ENCODE measurements around the gene HTT. TPM values are rescaled to one million over a fixed set of nuclear protein-coding genes. Genes with fewer than 3 reads are reported as not detected.

Gene HTT
- total RNA-seq, 1 donor from 2014 or later = 49.8 TPM

DNA sequence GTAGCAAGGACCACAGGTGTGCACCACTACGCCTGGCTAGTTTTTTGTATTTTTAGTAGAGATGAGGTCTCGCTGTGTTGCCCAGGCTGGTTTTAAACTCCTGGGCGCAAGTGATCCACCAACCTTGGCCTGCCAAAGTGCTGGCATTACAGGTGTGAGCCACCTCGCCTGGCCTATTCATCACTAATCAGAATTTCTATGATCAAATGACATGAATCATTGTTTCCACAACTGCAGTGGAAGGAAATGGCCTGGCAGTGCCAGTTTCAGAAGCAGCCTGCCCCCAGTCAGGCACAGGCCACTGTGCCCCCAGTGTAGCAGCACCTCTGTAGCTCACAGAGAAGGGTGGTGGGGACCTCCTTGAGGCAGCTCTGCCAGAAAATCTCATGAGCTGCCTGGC, 108.5 kb downstream of the HTT start:
- intact Hi-C loops (cut with DNase I) = no loop called here
- H3K27me3 ChIP-seq = no peaks in the 10 kb centered on the region
- H3K4me3 ChIP-seq = no peak overlapping the region
- TF ChIP-seq CTCF (IDR thresholded peaks at IDR 0.05) (no peak), POLR2AphosphoS5 (IDR thresholded peaks at IDR 0.05; ENCODE audit: insufficient read depth in 1 of 2, low read depth in 1 of 2) (no peak), POLR2A (IDR thresholded peaks at IDR 0.05) (no peak)
- H3K4me1 ChIP-seq = no peaks in the 10 kb centered on the region
- peak in 1 of 2 donors; percentile 20 for DNase-seq (ENCODE audit: extremely low spot score in 2 of 2)
- H3K36me3 ChIP-seq = peaks cover 0 to 75% of the 10 kb centered on the region in 2 donors
- no peak overlapping the region for H3K27ac ChIP-seq
- H3K9me3 ChIP-seq = no peaks in the 10 kb centered on the region

DNA sequence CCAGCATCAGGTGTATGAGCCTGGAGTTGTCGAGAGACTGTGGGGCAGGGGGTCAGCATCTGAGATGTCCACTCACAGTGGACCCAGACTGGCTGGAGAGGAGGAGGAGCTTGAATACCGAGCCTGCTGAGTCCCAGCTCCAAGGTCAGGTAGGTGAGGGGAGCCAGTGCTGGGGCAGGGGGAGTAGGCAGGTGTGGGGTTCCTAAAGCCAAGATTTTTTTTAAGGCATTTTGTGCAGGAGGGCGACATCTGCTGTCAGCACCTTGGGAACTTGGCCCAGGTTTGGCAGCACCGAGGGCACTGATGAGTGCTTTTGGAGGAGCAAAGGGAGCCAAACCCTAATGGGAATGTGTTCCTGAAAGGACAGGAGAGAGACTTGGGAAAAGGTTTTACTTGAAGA, 110.2 kb downstream of the HTT start:
- Histone ChIP-seq H3K4me1 (no peaks in the 10 kb centered on the region), H3K4me3 (no peak overlapping the region), H3K27ac (no peak overlapping the region), H3K27me3 (no peaks in the 10 kb centered on the region), H3K9me3 (no peaks in the 10 kb centered on the region), H3K36me3 (peaks cover 0 to 75% of the 10 kb centered on the region in 2 donors)
- peak in 1 of 2 donors; percentile 60 for DNase-seq (ENCODE audit: extremely low spot score in 2 of 2)
- intact Hi-C loops (cut with DNase I) = no loop called here
- TF ChIP-seq POLR2A (IDR thresholded peaks at IDR 0.05) = no peak
- TF ChIP-seq CTCF (IDR thresholded peaks at IDR 0.05) = no peak
- no peak for TF ChIP-seq POLR2AphosphoS5 (IDR thresholded peaks at IDR 0.05; ENCODE audit: insufficient read depth in 1 of 2, low read depth in 1 of 2)

GRCh38 chr4:3186609-3187008, 112.1 kb downstream of the HTT start:
- no peaks in the 10 kb centered on the region for H3K4me1 ChIP-seq
- H3K27ac ChIP-seq = no peak overlapping the region
- H3K36me3 ChIP-seq = peaks cover 0 to 60% of the 10 kb centered on the region in 2 donors
- intact Hi-C loops (cut with DNase I) = no loop called here
- no peaks in the 10 kb centered on the region for H3K27me3 ChIP-seq
- H3K9me3 ChIP-seq = no peaks in the 10 kb centered on the region
- TF ChIP-seq CTCF (IDR thresholded peaks at IDR 0.05) = no peak
- no peak for TF ChIP-seq POLR2AphosphoS5 (IDR thresholded peaks at IDR 0.05; ENCODE audit: insufficient read depth in 1 of 2, low read depth in 1 of 2)
- no peak for TF ChIP-seq POLR2A (IDR thresholded peaks at IDR 0.05)
- no peak overlapping the region for H3K4me3 ChIP-seq
- DNase-seq (ENCODE audit: extremely low spot score in 2 of 2) = peak in 1 of 2 donors; percentile 56

- peaks cover 0 to 49% of the 10 kb centered on the region in 2 donors for H3K36me3 ChIP-seq
- no peak overlapping the region for H3K4me3 ChIP-seq
- no peaks in the 10 kb centered on the region for H3K9me3 ChIP-seq
- intact Hi-C loops (cut with DNase I) = no loop called here
- H3K27ac ChIP-seq = no peak overlapping the region
- H3K4me1 ChIP-seq = no peaks in the 10 kb centered on the region
- peak in 1 of 2 donors; percentile 69 for DNase-seq (ENCODE audit: extremely low spot score in 2 of 2)
- H3K27me3 ChIP-seq = no peaks in the 10 kb centered on the region
- TF ChIP-seq POLR2AphosphoS5 (IDR thresholded peaks at IDR 0.05; ENCODE audit: insufficient read depth in 1 of 2, low read depth in 1 of 2) (peak in 1 of 2 donors; percentile 35), POLR2A (IDR thresholded peaks at IDR 0.05) (no peak), CTCF (IDR thresholded peaks at IDR 0.05) (no peak)
Observed at GRCh38 chr4:3188118-3188517, 113.6 kb downstream of the HTT start.

DNA sequence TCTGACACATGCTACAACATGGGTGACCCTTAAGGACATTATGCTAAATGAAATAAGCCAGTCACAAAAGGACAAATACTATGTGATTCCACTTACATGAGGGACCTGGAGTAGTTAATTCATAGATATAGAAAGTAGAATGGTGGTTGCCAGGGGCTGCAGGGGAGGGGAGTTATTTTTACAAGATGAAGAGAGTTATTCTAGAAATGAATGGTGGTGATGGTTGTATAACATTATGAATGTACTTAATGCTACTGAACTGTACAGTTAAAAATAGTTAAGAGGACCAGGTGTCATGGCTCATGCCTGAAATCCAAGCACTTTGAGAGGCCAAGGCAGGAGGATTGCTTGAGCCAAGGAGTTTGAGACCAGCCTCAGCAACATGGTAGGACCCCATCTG, 115.0 kb downstream of the HTT start:
- Histone ChIP-seq H3K36me3 (peaks cover 0 to 40% of the 10 kb centered on the region in 2 donors), H3K4me1 (no peaks in the 10 kb centered on the region), H3K27me3 (no peaks in the 10 kb centered on the region), H3K9me3 (no peaks in the 10 kb centered on the region), H3K27ac (no peak overlapping the region), H3K4me3 (no peak overlapping the region)
- intact Hi-C loops (cut with DNase I) = no loop called here
- no peak for DNase-seq (ENCODE audit: extremely low spot score in 2 of 2)
- TF ChIP-seq CTCF (IDR thresholded peaks at IDR 0.05) = no peak
- no peak for TF ChIP-seq POLR2A (IDR thresholded peaks at IDR 0.05)
- TF ChIP-seq POLR2AphosphoS5 (IDR thresholded peaks at IDR 0.05; ENCODE audit: insufficient read depth in 1 of 2, low read depth in 1 of 2) = no peak
